Adrenal gland (tissue), 12 donors: Measurements from ENCODE around the gene TP53. TPM values are rescaled to one million over a fixed set of nuclear protein-coding genes. Genes with fewer than 3 reads are reported as not detected.

Experiments
- DNase-seq, 7 donors: peaks; one replicate each; pipeline ENCODE4 v3.0.0-alpha.2; 2019 to 2020
- H3K27ac ChIP-seq, 5 donors: fragments of 200-600 bp; sonication (generic) in 4 of 5; 1 replicate in 3 of 5; 2 replicates in 2 of 5; pipeline versions ENCODE4 v1.5.1 to v1.8.0; 2016 to 2020; ENCODE audit warnings: mild to moderate bottlenecking in 1 of 5
- H3K27me3 ChIP-seq: fragments of 200-600 bp; 2 replicates; pipeline ENCODE4 v1.8.0; 2021
- H3K36me3 ChIP-seq, 2 donors: fragments of 200-600 bp; replicated peaks in 1 of 2; 1 replicate in 1 of 2; 2 replicates in 1 of 2; pipeline versions ENCODE4 v1.5.1 to v1.8.0; 2018 to 2022
- H3K4me1 ChIP-seq, 2 donors: fragments of 200-600 bp; replicated peaks in 1 of 2; 1 replicate in 1 of 2; 2 replicates in 1 of 2; pipeline versions ENCODE4 v1.5.1 to v1.8.0; 2018 to 2021
- H3K4me3 ChIP-seq, 4 donors: fragments of 200-600 bp; sonication (generic) in 3 of 4; one replicate each; pipeline ENCODE4 v1.5.1; 2016 to 2018
- H3K9me3 ChIP-seq, 3 donors: fragments of 200-600 bp; sonication (generic) in 1 of 3; replicated peaks in 1 of 3; 1 replicate in 2 of 3; 2 replicates in 1 of 3; pipeline versions ENCODE4 v1.5.1 to v1.8.0; 2016 to 2021
- POLR2A ChIP-seq, 2 donors: fragments of 450-650 bp; IDR thresholded peaks; one replicate each; pipeline ENCODE4 v1.6.1; 2017; ENCODE audit warnings: antibody characterized with exemption in 2 of 2, mild to moderate bottlenecking in 2 of 2, moderate library complexity in 1 of 2
- WGBS, 4 donors: extraction: QIAGEN DNeasy Blood & Tissue Kit in 2 of 4; methylation state at CpG; one replicate each; pipeline versions ENCODE4 v1.1.5 to v1.1.7; 2013 to 2017; 5-methylcytosine and 5-hydroxymethylcytosine counted together
- intact Hi-C, 2 donors: fragments of 100-400 bp; cut with DNase I; formaldehyde crosslinking; loops; one replicate each; pipeline versions ENCODE4 v1.14.1 to v1.15.0; 2022 to 2023
- polyA plus RNA-seq, 3 donors: library from polyadenylated mRNA; stranded (reverse); fragments of 200-250 nt in 2 of 3; fragments of 350-450 nt in 1 of 3; fragmentation: Illumina TruSeq in 1 of 3; extraction: RNeasy Lipid Tissue Mini Kit (QIAGEN cat#74804) in 1 of 3; gene quantifications; one replicate each; pipeline ENCODE4 v1.2.3, GENCODE V29; 2013 to 2014
- total RNA-seq, 9 donors: library from RNA; depleted of rRNA in 4 of 9; stranded (reverse); fragments of >200 nt in 4 of 9; fragments of 120-200 nt in 1 of 9; fragmentation: NEBNext Ultra II Directional in 1 of 9; extraction: Animal tissue kit (Norgen Biotek cat#: 25700) in 1 of 9; gene quantifications; one replicate each; pipeline versions ENCODE4 v1.1.0 to v1.2.4, GENCODE V29; 2013 to 2023
- TF ChIP-seq, protein P1 (sequence below), 6 experiments: fragments of 450-650 bp in 4 of 6; fragments of 200-600 bp in 2 of 6; sonication (generic) in 1 of 6; IDR thresholded peaks; 1 replicate in 5 of 6; 2 replicates in 1 of 6; pipeline versions ENCODE4 v1.5.1 to v1.8.0; 2016 to 2021; ENCODE audit warnings: antibody characterized with exemption in 6 of 6, mild to moderate bottlenecking in 2 of 6, moderate library complexity in 1 of 6
- donor health status: healthy with polysubstance abuse.
- donor health status: Bipolar disorder and iron deficiency.
- donor health status: DM: yes; HTN: yes; CAD: no.
- donor health status: DM: no; HTN: no; CAD: no.
- donor health status: DM: no; HTN: no; CAD: no.
- donor health status: DM: yes; HTN: yes; CAD: no.

The TP53 gene
- total and polyA plus RNA-seq, 12 donors = 9.7 to 85.9 (median 26.6) TPM

DNA sequence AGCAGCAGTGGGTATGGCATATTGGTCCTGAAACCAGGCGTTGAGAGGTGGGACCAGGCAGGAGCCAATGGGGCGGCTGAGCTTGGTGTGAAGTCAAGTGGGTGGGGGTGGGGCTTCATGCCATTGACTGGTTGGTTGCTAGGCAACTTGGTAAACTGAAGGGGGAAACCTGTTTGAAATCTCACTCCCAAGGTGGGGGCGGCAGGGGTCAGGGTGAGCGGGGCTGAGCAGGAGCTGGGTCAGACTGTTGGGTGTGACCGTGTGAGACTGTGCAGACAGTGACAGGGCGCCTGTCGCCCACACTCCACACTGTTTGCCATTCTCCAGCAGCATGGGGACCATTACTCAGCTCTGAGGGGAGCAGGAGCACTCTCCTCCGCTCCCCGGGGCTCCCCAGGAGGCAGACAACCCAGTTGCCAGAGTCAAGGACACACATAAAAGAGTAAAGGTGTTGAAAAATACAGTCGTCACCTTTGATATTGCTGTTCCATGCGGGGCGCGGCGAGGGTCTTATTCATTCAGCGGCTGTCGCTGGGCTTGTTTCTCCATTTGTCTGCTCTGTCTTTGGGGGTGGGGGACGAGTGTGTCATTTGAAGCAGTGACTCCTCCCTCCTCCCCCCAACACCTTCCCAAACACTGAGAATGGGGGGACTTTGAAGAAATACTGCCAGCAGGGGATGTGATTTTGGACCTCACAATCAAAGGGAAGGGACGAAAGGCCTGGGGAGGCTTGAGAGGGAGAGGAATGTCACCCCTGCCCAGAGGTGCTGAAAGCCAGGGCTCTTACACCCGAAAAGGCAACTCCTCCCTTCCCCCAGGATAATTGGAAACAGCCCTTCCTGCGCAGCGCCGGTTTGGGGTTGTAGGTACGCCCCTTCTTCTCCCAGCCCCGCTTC, 16.5 kb upstream of the TP53 start:
- intact Hi-C loops = loop anchor here in 1 of 2 donors (10.0 kb wide), 2 partner anchors 71 to 261 kb away; no protein-coding TSS in a partner anchor
- peaks cover 0 to 6% of the 10 kb centered on the region in 2 donors for H3K36me3 ChIP-seq
- H3K4me3 ChIP-seq = no peak overlapping the region
- peak in 2 of 7 donors; percentile 3 to 72 for DNase-seq
- H3K27ac ChIP-seq = no peak overlapping the region
- H3K9me3 ChIP-seq = no peaks in the 10 kb centered on the region
- H3K27me3 ChIP-seq = peaks cover 17% of the 10 kb centered on the region
- WGBS, 4 donors = 26 to 42% (median 39%) methylated on average over 19 to 24 of the region's 24 CpGs
- H3K4me1 ChIP-seq = peaks cover 9 to 11% of the 10 kb centered on the region in 2 donors
- TF ChIP-seq, protein P1, sequence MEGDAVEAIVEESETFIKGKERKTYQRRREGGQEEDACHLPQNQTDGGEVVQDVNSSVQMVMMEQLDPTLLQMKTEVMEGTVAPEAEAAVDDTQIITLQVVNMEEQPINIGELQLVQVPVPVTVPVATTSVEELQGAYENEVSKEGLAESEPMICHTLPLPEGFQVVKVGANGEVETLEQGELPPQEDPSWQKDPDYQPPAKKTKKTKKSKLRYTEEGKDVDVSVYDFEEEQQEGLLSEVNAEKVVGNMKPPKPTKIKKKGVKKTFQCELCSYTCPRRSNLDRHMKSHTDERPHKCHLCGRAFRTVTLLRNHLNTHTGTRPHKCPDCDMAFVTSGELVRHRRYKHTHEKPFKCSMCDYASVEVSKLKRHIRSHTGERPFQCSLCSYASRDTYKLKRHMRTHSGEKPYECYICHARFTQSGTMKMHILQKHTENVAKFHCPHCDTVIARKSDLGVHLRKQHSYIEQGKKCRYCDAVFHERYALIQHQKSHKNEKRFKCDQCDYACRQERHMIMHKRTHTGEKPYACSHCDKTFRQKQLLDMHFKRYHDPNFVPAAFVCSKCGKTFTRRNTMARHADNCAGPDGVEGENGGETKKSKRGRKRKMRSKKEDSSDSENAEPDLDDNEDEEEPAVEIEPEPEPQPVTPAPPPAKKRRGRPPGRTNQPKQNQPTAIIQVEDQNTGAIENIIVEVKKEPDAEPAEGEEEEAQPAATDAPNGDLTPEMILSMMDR (IDR thresholded peaks at IDR 0.05) = no peak
- no peak for TF ChIP-seq POLR2A (IDR thresholded peaks at IDR 0.05)

DNA sequence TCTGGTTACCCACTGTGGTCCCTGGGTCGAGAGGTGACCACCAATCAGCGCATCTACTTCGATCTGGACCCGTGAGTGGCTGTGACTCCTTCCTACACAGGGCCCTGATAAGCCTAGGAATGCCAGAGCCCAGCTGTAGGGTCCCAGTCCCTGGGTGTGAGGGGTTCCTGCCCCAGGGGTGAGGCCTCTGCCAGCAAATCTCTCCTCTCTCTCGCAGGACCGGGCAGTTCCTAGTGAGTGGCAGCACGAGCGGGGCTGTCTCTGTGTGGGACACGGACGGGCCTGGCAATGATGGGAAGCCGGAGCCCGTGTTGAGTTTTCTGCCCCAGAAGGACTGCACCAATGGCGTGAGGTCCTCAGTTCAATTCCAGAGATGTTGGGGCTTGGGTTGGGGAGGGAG, 15.5 kb upstream of the TP53 start:
- no peak for DNase-seq
- no peak overlapping the region for H3K4me3 ChIP-seq
- H3K27me3 ChIP-seq = peaks cover 17% of the 10 kb centered on the region

DNA sequence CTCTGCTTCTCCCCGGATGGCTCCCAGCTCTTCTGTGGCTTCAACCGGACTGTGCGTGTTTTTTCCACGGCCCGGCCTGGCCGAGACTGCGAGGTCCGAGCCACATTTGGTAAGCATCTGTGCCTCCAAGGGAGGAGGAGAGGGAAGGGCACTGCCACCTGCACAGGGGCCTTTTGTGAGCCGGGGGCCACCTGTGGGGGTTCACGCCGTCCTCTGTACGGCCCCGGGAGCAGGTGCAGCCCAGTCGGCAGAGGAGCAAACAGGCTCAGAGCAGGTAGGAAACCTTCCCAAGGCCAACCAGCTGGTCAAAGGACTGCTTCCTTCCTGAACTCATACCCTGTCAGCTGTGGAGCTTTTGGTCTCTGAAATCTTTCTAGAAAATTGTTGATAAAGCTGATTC, 14.4 kb upstream of the TP53 start:
- Histone ChIP-seq H3K4me3 (no peak overlapping the region), H3K4me1 (peaks cover 9 to 11% of the 10 kb centered on the region in 2 donors), H3K27me3 (peaks cover 17% of the 10 kb centered on the region), H3K27ac (no peak overlapping the region), H3K36me3 (peaks cover 0 to 6% of the 10 kb centered on the region in 2 donors), H3K9me3 (no peaks in the 10 kb centered on the region)
- intact Hi-C loops = loop anchor here in 1 of 2 donors (10.0 kb wide), 2 partner anchors 73 to 263 kb away; no protein-coding TSS in a partner anchor
- no peak for TF ChIP-seq POLR2A (IDR thresholded peaks at IDR 0.05)
- TF ChIP-seq, protein P1 (IDR thresholded peaks at IDR 0.05) = no peak
- no peak for DNase-seq
- WGBS, 4 donors = 94 to 100% (median 97%) methylated on average over 4 to 14 of the region's 14 CpGs

More for the DNA sequence above, 15.5 kb upstream of the TP53 start:
- Histone ChIP-seq H3K36me3 (peaks cover 0 to 6% of the 10 kb centered on the region in 2 donors), H3K4me1 (peaks cover 9 to 11% of the 10 kb centered on the region in 2 donors), H3K9me3 (no peaks in the 10 kb centered on the region), H3K27ac (no peak overlapping the region)
- no peak for TF ChIP-seq POLR2A (IDR thresholded peaks at IDR 0.05)
- TF ChIP-seq, protein P1 (IDR thresholded peaks at IDR 0.05) = no peak
- intact Hi-C loops = loop anchor here in 1 of 2 donors (10.0 kb wide), 2 partner anchors 72 to 262 kb away; no protein-coding TSS in a partner anchor
- 92 to 98% (median 96%) methylated on average over 9 to 13 of the region's 13 CpGs for WGBS, 4 donors

DNA sequence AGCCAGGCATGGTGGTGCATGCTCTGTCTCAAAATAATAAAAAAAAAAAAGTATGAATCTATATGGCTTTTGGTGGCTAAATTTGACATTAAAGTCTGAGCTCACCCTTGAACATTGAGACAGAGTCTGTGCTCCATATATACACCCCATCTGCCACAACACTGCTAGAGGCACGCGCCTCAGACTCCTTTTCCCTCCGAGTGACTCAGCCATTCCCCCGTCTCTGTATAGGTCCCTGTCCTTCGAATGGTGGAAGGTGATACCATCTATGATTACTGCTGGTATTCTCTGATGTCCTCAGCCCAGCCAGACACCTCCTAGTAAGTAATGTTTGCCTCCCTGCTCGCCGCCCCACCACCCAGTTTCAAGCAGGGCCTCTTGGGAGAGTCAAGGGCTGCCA, 13.2 kb upstream of the TP53 start:
- WGBS, 4 donors = 92 to 97% (median 96%) methylated on average over 7 of the region's 7 CpGs
- intact Hi-C loops = loop anchor here in 1 of 2 donors (10.0 kb wide), 2 partner anchors 74 to 264 kb away; no protein-coding TSS in a partner anchor
- Histone ChIP-seq H3K27ac (no peak overlapping the region), H3K9me3 (no peaks in the 10 kb centered on the region), H3K36me3 (peaks cover 0 to 6% of the 10 kb centered on the region in 2 donors), H3K4me1 (peaks cover 9 to 11% of the 10 kb centered on the region in 2 donors), H3K4me3 (no peak overlapping the region), H3K27me3 (peaks cover 11% of the 10 kb centered on the region)
- no peak for TF ChIP-seq POLR2A (IDR thresholded peaks at IDR 0.05)
- TF ChIP-seq, protein P1 (IDR thresholded peaks at IDR 0.05) = no peak
- DNase-seq = no peak
